Neuron (in vitro differentiated cells): Measurements from ENCODE around the gene ZNF407.

ENCODE experiments used
- H2AFZ ChIP-seq: one replicate; pipeline ENCODE4 v1.6.1; 2013; ENCODE audit warnings: low read depth, mild to moderate bottlenecking, inconsistent platforms, low read length, moderate library complexity
- H3K27me3 ChIP-seq: one replicate; pipeline ENCODE4 v1.6.1; 2013; ENCODE audit warnings: low read length; ENCODE audit not compliant: insufficient read depth
- H3K36me3 ChIP-seq: one replicate; pipeline ENCODE4 v1.6.1; 2013; ENCODE audit warnings: low read length; ENCODE audit not compliant: insufficient read depth
- H3K4me1 ChIP-seq: one replicate; pipeline ENCODE4 v1.6.1; 2013; ENCODE audit warnings: low read length; ENCODE audit not compliant: insufficient read depth
- H3K4me3 ChIP-seq: 2 replicates; pipeline ENCODE4 v1.5.1; 2013; ENCODE audit warnings: mild to moderate bottlenecking, low read length, moderate library complexity
- H3K9me3 ChIP-seq: one replicate; pipeline ENCODE4 v1.6.1; 2013; ENCODE audit warnings: low read length

ZNF407 gene

GRCh38 chr18:75063615-75064512 is 466.2 kb downstream of the ZNF407 start:
- H3K9me3 ChIP-seq, result no peaks in the 10 kb centered on the region
- no peaks in the 10 kb centered on the region for H3K27me3 ChIP-seq
- no peak overlapping the region for H3K4me3 ChIP-seq
- H3K4me1 ChIP-seq, result no peaks in the 10 kb centered on the region
- peaks cover 7% of the 10 kb centered on the region for H3K36me3 ChIP-seq
- no peak overlapping the region for H2AFZ ChIP-seq

- Histone ChIP-seq H3K27me3 (no peaks in the 10 kb centered on the region), H3K9me3 (no peaks in the 10 kb centered on the region), H3K4me3 (no peak overlapping the region), H2AFZ (no peak overlapping the region), H3K4me1 (no peaks in the 10 kb centered on the region), H3K36me3 (peaks cover 7% of the 10 kb centered on the region)
These were observed 466.8 kb downstream of the ZNF407 start for GRCh38 chr18:75064513-75064905.

DNA sequence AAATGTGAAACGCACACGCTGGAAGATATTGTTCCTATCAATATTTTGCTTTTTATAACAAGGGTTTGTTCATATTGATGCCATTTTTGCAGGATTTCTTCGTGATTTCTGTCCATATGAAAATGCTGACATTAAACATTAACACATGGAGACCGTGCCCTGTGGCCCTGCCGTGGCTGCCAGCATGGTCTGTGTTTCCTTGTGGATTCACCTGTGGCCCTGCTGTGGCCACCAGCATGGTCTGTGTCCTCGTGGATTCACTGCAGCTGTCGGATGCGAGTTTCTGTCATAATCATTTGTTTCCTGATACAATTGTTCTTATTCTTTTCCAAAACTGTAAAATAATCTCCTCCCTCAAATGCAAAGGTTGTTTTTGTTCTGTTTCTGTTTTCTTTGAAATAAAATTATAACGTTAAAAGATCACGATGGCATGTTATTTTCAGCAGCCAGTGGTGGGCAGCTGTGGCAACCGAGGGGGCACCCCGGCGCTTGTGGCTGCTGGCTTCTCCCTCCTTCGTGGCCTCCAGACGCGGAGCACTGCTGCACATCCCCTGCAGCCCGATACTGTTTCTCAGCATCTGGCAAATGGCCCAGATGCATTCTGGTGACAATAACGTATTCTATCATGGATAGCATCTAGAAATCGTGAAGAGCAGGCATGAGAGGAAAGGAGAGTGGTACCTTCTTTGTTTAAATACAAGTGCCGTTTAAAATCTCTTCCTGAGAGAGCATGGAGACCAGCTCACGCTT is 467.8 kb downstream of the ZNF407 start:
- Histone ChIP-seq H3K27me3 (no peaks in the 10 kb centered on the region), H3K4me3 (no peak overlapping the region), H3K36me3 (peaks cover 7% of the 10 kb centered on the region), H2AFZ (no peak overlapping the region), H3K4me1 (no peaks in the 10 kb centered on the region), H3K9me3 (no peaks in the 10 kb centered on the region)

GRCh38 chr18:75066021-75066880 is 468.6 kb downstream of the ZNF407 start:
- H3K4me3 ChIP-seq, result no peak overlapping the region
- H2AFZ ChIP-seq, result no peak overlapping the region
- peaks cover 7% of the 10 kb centered on the region for H3K36me3 ChIP-seq
- H3K27me3 ChIP-seq, result no peaks in the 10 kb centered on the region
- H3K9me3 ChIP-seq, result no peaks in the 10 kb centered on the region
- no peaks in the 10 kb centered on the region for H3K4me1 ChIP-seq

DNA sequence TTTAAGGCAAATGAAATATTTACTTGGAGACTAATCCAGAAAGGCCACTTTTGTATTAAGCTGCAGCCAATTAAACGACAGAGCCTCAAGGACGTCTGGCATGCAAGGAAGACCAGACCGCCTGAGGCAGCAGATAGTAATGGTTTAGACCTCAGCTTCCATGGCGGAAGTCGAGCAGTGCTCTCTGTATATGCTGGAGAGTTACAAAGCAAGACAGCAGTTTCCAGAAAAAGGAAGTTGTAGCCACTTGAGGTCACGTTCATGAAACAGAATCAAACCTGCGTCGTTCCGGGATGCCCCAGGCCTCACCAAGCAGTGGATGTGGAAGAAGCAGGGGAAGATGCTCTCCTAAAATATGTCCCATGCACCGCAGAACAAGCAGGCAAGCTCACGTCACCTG is 469.3 kb downstream of the ZNF407 start:
- Histone ChIP-seq H3K4me3 (no peak overlapping the region), H3K36me3 (peaks cover 7% of the 10 kb centered on the region), H3K27me3 (no peaks in the 10 kb centered on the region), H3K9me3 (no peaks in the 10 kb centered on the region), H2AFZ (no peak overlapping the region), H3K4me1 (no peaks in the 10 kb centered on the region)

DNA sequence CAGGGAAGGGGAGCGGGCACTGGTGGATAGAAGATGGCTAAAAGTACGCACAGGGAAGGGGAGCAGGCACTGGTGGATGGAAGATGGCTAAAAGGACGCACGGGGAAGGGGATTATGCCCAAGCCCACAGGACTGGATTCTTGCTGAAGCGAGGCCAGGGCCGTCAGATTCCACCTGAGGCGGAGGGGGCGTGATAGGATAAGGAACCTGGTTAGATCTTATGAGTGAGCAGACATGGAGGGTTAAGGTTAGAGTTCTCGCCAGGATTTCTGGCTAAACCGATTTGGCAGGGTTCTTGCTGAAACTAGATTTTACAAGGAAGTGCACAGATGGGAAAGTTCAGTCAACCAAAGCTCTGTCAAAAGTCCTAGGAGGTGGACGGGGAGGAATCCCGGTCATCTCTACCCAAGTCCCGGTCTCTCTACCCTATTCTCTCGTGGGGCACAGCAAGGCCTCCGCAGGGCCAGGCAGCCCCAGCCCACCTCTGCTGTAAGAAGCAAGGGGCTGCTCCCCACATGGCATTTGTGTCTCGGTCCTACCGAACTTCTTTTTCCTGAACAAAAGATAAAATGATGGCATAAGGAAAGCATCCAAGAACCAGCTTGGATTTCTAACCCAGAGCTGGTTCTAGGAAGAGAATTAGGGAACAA is 470.5 kb downstream of the ZNF407 start:
- peaks cover 6% of the 10 kb centered on the region for H3K36me3 ChIP-seq

DNA sequence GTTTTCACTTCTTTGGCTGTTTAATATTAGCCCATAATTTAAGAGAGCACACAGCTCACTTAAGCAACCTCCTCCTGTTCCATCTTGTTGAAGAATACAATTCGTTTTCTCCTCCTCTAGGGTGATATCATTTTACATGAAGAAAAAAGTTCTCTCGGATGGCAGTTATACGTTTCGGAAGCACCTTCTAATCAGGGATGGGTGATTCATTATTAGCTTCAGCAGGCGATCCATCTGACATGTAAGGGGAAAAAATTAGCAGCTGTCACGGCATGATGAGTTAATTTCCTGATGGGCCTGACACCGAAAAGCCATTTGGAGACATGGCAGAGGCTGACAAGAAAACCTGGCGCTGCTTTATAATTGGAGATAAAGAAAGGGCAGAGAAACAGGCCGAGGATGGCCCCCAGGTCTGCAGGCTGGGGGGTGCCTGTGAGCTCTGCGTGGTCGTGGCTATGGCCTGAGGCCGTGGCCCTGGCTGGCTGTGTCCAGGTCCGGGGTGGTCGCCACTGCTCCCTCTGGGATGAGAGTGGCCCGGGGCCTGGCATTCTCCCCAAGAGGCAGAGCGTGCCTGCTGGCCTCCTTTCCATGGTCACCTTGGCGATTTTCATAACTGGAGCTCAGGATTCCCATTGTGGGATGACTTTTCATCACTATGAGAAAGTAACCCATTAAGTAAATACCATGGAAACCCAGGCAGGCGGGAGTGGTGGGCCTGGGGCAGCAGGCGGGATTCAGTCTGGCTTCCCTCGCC is 471.2 kb downstream of the ZNF407 start:
- no peak overlapping the region for H2AFZ ChIP-seq
- H3K4me1 ChIP-seq, result no peaks in the 10 kb centered on the region
- H3K27me3 ChIP-seq, result no peaks in the 10 kb centered on the region
- H3K4me3 ChIP-seq, result no peak overlapping the region
- H3K9me3 ChIP-seq, result peaks cover 2% of the 10 kb centered on the region
- peaks cover 3% of the 10 kb centered on the region for H3K36me3 ChIP-seq

More for the DNA sequence above, 470.5 kb downstream of the ZNF407 start:
- H2AFZ ChIP-seq, result no peak overlapping the region
- H3K4me3 ChIP-seq, result no peak overlapping the region
- H3K4me1 ChIP-seq, result no peaks in the 10 kb centered on the region
- H3K27me3 ChIP-seq, result no peaks in the 10 kb centered on the region
- H3K9me3 ChIP-seq, result peaks cover under 1% of the 10 kb centered on the region

- Histone ChIP-seq H3K4me1 (no peaks in the 10 kb centered on the region), H3K36me3 (no peaks in the 10 kb centered on the region), H3K9me3 (peaks cover 2% of the 10 kb centered on the region), H2AFZ (no peak overlapping the region), H3K27me3 (no peaks in the 10 kb centered on the region), H3K4me3 (no peak overlapping the region)
These were observed 472.6 kb downstream of the ZNF407 start for GRCh38 chr18:75070235-75070624.

DNA sequence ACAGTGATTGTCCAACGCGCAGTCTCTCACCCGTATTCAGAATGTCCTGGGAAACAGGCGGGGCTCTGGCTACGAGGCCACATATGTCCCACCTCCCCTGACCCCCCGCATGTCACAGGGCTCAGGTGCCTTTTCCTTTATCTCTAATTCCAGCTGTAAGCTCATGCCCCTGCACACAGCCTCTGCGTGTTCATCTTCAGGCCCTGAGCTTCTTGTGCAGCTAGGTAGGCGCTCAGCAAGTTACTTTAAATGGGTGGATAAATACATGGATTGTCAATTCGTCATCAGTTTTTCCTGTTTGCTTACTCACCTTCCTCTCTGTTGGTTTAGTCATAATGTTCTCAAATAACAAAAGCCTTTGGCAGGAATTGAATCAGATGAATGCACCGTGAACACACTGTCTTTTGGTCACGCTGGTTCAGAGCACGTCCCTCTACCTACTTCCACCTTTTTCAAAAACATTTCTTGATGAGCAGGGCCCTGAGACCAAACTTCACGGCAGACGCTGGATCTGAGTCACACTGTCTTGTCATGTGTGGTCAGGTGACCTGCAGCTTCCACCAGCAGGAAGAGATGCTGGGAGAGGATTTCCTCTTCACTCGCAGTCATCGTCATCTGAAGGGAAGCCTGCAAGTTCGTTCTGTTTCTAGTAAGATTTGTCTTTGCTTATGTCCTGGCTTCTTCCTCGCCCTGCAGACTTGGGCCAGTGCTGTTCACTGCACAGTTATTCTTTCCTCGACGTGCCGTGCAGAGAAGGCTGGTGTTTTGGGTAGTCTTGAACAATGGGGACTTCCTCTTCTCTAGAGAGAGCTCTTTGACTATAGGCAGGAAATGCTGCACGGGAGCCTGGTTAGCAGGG is 473.2 kb downstream of the ZNF407 start:
- H3K9me3 ChIP-seq, result peaks cover 2% of the 10 kb centered on the region
- H3K27me3 ChIP-seq, result no peaks in the 10 kb centered on the region
- no peak overlapping the region for H3K4me3 ChIP-seq
- H3K4me1 ChIP-seq, result no peaks in the 10 kb centered on the region
- no peak overlapping the region for H2AFZ ChIP-seq
- no peaks in the 10 kb centered on the region for H3K36me3 ChIP-seq

GRCh38 chr18:75071484-75071785 is 473.8 kb downstream of the ZNF407 start:
- Histone ChIP-seq H3K4me3 (no peak overlapping the region), H2AFZ (no peak overlapping the region), H3K27me3 (no peaks in the 10 kb centered on the region), H3K9me3 (peaks cover 2% of the 10 kb centered on the region), H3K36me3 (no peaks in the 10 kb centered on the region), H3K4me1 (no peaks in the 10 kb centered on the region)

DNA sequence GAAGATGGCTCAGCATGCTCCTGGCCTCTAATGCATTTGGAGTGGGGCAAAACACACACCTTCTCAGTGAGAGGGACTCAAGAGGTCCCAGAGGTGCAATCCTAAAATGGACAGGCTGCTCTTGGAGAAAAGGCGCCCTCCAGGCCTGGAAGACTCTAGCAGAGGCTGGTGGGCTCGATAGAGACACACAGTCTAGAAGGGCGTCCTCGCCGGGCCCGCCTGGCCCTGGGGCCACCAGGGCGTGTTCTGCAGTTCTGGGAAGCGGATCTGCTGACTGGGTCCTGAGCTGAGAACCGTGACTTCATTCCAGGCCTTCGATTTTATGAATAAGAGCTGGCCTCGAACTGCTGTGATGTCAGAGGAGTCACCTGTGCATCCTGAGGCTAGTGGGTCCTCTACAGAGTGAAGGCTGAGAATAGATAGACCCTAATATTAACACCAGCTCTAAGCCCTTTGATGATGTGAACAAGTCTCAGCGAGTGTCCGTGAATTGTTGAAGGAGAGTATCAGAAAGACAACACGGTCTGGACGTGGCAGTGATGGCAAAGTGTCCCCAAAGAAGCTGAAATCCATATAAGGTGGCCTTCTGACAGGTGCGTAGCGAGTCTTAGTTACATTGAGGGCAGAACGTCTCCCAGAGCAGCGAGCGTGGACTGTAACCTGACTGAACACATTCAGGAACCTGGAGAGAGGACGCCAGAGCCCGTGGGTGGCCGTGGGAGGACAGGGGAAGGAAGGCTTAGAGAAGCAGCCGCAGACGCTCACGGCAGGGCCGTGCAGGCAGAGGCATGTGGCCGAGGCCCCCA is 474.4 kb downstream of the ZNF407 start:
- no peak overlapping the region for H3K4me3 ChIP-seq
- H3K27me3 ChIP-seq, result no peaks in the 10 kb centered on the region
- no peak overlapping the region for H2AFZ ChIP-seq
- H3K4me1 ChIP-seq, result no peaks in the 10 kb centered on the region
- peaks cover 2% of the 10 kb centered on the region for H3K9me3 ChIP-seq
- H3K36me3 ChIP-seq, result no peaks in the 10 kb centered on the region
